ENCODE data around the gene LRRC32. TPM values are rescaled to one million over a fixed set of nuclear protein-coding genes. Genes with fewer than 3 reads are reported as not detected.
A peak's percentile ranks its signal among the peaks of the same experiment; 100 is the strongest.

LRRC32 gene
- total RNA-seq, 1 donor from 2014 or later = 0.39 TPM

DNA sequence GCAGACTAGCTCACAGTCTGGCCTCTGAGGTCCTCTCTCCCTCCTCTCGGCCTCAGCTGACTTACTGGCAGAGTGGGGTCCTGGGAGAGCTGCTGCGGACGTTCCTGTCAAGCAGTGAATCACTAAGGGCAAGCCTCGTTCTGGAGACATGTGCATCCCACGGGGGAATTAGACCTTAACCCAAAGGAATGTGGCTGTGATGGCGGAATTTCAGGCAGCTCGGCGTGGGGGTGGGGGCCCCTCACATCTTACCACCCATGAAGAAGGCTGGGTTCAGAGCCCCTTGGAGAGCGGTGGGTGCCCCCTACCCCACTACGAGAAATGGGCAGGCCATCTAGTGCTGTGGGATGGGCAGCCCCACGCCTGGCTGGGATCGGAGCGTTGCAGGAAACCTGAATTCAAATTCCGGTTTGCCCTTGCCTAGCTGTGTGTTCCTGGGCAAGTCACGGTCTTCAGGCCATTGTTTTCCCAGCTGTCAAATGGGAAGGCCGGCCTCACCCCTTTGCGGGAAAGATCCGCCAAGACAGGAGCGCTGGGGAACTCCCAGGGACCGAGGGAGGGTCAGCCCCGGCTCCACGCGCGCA is 554 bp downstream of the LRRC32 start:
- Mint-ChIP-seq H3K27me3 (ENCODE audit: unreplicated experiment) (peaks cover 2% of the 10 kb centered on the region), H3K4me3 (ENCODE audit: unreplicated experiment) (peak overlapping the region; percentile 79), H3K9me3 (ENCODE audit: unreplicated experiment) (peaks cover 3% of the 10 kb centered on the region), H3K4me1 (ENCODE audit: low read depth, unreplicated experiment) (peaks cover 8% of the 10 kb centered on the region), H3K27ac (ENCODE audit: unreplicated experiment) (no peak overlapping the region), H3K36me3 (ENCODE audit: unreplicated experiment) (no peaks in the 10 kb centered on the region)
- TF ChIP-seq, protein P1, sequence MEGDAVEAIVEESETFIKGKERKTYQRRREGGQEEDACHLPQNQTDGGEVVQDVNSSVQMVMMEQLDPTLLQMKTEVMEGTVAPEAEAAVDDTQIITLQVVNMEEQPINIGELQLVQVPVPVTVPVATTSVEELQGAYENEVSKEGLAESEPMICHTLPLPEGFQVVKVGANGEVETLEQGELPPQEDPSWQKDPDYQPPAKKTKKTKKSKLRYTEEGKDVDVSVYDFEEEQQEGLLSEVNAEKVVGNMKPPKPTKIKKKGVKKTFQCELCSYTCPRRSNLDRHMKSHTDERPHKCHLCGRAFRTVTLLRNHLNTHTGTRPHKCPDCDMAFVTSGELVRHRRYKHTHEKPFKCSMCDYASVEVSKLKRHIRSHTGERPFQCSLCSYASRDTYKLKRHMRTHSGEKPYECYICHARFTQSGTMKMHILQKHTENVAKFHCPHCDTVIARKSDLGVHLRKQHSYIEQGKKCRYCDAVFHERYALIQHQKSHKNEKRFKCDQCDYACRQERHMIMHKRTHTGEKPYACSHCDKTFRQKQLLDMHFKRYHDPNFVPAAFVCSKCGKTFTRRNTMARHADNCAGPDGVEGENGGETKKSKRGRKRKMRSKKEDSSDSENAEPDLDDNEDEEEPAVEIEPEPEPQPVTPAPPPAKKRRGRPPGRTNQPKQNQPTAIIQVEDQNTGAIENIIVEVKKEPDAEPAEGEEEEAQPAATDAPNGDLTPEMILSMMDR (IDR thresholded peaks at IDR 0.05; ENCODE audit: partially characterized antibody, unreplicated experiment) = no peak
- DNase-seq = no peak

- no peaks in the 10 kb centered on the region for H3K36me3 Mint-ChIP-seq (ENCODE audit: unreplicated experiment)
- DNase-seq = no peak
- H3K27ac Mint-ChIP-seq (ENCODE audit: unreplicated experiment) = no peak overlapping the region
Observed at GRCh38 chr11:76668362-76669155, 2.0 kb downstream of the LRRC32 start.

GRCh38 chr11:76667856-76668255 is 2.7 kb downstream of the LRRC32 start:
- Mint-ChIP-seq H3K36me3 (ENCODE audit: unreplicated experiment) (no peaks in the 10 kb centered on the region), H3K27ac (ENCODE audit: unreplicated experiment) (no peak overlapping the region), H3K4me3 (ENCODE audit: unreplicated experiment) (no peak overlapping the region), H3K4me1 (ENCODE audit: low read depth, unreplicated experiment) (peaks cover 8% of the 10 kb centered on the region), H3K27me3 (ENCODE audit: unreplicated experiment) (peaks cover 2% of the 10 kb centered on the region), H3K9me3 (ENCODE audit: unreplicated experiment) (peaks cover 3% of the 10 kb centered on the region)
- TF ChIP-seq, protein P1 (IDR thresholded peaks at IDR 0.05; ENCODE audit: partially characterized antibody, unreplicated experiment) = no peak
- no peak for DNase-seq

More at GRCh38 chr11:76668362-76669155, 2.0 kb downstream of the LRRC32 start:
- Mint-ChIP-seq H3K9me3 (ENCODE audit: unreplicated experiment) (peaks cover 3% of the 10 kb centered on the region), H3K4me3 (ENCODE audit: unreplicated experiment) (peak overlapping the region; percentile 26), H3K4me1 (ENCODE audit: low read depth, unreplicated experiment) (peaks cover 8% of the 10 kb centered on the region), H3K27me3 (ENCODE audit: unreplicated experiment) (peaks cover 2% of the 10 kb centered on the region)
- TF ChIP-seq, protein P1 (IDR thresholded peaks at IDR 0.05; ENCODE audit: partially characterized antibody, unreplicated experiment) = no peak

DNA sequence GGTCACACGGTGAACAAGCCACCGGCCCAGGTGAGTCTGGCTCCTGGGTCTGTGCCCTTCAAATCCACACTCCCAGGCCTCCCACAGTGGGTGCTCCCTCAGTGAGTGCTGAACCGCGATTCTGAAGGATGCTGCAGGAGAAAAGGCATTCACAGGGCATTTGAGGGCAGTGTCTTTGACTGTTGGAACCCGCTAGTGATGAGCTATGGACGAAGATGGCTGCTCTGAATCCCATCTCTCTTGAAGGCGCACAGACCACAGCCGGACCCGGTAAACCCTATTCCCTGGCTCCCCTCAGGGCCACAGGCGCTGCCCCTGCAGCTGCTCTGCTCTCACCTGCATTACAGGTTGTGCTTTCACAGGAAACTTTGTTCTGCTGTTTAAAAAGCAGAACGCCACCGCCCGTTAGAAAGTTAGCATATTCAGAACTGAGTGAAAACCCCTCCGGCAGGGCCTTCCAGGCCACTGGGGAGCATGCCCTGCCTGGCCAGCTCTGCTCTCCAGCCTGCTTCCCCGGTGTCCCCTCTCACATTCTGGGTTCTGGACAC is 3.2 kb downstream of the LRRC32 start:
- peaks cover 8% of the 10 kb centered on the region for H3K4me1 Mint-ChIP-seq (ENCODE audit: low read depth, unreplicated experiment)
- no peaks in the 10 kb centered on the region for H3K36me3 Mint-ChIP-seq (ENCODE audit: unreplicated experiment)
- H3K4me3 Mint-ChIP-seq (ENCODE audit: unreplicated experiment) = no peak overlapping the region
- peaks cover 3% of the 10 kb centered on the region for H3K9me3 Mint-ChIP-seq (ENCODE audit: unreplicated experiment)
- DNase-seq = peak; percentile 6
- peaks cover 2% of the 10 kb centered on the region for H3K27me3 Mint-ChIP-seq (ENCODE audit: unreplicated experiment)
- H3K27ac Mint-ChIP-seq (ENCODE audit: unreplicated experiment) = no peak overlapping the region
- TF ChIP-seq, protein P1 (IDR thresholded peaks at IDR 0.05; ENCODE audit: partially characterized antibody, unreplicated experiment) = no peak

DNA sequence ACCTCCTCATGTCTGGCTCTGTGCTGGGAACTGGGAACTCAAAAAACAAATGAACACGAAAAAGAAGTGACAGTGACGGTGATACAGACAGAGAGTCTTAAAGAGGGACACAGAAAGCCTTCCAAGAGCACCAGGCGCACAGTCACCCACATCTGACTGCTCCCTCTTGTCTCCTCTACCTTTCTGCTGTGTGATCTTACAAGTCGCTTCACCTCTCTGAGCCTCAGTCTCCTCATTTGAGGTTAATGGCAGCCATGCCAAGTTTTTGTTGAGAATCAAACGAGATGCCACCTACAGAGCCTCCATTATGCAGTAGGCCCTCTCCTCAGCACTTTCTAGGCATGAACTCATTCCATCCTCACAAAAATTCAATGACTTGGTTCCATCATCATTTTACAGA is 3.7 kb downstream of the LRRC32 start:
- no peak overlapping the region for H3K27ac Mint-ChIP-seq (ENCODE audit: unreplicated experiment)
- no peak overlapping the region for H3K4me3 Mint-ChIP-seq (ENCODE audit: unreplicated experiment)
- peak; percentile 5 for DNase-seq
- H3K9me3 Mint-ChIP-seq (ENCODE audit: unreplicated experiment) = peaks cover 3% of the 10 kb centered on the region
- H3K36me3 Mint-ChIP-seq (ENCODE audit: unreplicated experiment) = no peaks in the 10 kb centered on the region
- peaks cover 2% of the 10 kb centered on the region for H3K27me3 Mint-ChIP-seq (ENCODE audit: unreplicated experiment)
- peaks cover 8% of the 10 kb centered on the region for H3K4me1 Mint-ChIP-seq (ENCODE audit: low read depth, unreplicated experiment)
- TF ChIP-seq, protein P1 (IDR thresholded peaks at IDR 0.05; ENCODE audit: partially characterized antibody, unreplicated experiment) = no peak
